GM19238 (cell line): ENCODE measurements around the gene INPP5F.

Experiments used
- DNase-seq: peaks from one replicate; pipeline ENCODE4 v3.0.0; 2011; ENCODE audit warnings: low spot score; ENCODE audit not compliant: insufficient read length

The INPP5F gene

GRCh38 chr10:119817991-119818888 lies 92.4 kb downstream of the INPP5F start:
- no peak for DNase-seq

GRCh38 chr10:119818889-119819270 lies 93.0 kb downstream of the INPP5F start:
- no peak for DNase-seq

DNA sequence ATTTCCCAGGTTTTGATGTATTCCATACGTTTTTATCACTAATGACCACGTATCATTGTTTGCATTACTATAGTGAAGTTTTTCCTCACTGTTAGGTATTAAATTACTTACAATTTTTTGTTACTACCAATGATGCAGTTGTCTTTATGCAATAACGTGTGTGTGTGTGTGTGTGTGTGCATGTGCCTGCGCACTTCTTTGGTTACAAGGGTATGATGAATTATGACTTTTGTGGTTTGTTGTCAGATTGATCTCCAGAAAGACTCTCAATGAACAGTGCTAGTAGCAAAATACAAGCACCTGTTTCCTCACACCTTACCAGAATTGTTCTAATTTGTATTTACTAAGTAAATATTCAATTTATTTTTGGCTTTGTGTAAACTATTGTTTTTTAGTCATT lies 95.3 kb downstream of the INPP5F start:
- no peak for DNase-seq

DNA sequence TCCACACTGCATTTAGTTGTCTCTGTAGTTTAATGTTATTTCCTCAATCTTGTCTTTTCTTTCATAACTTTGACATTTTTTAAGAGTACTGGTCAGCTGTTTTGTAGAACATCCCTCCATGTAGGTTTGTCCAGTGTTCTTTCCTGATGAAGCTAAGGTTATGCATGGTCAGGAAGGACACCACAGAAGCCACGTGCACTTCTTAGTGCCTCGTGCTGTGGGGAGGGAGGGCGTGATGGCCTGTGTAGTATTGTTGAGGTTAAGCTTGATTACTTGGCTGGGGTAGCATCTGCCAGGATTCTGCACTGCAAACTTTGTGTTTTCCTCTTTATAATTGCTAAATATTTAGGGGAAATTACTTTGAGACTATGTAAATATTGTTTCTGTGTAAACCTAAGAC lies 98.4 kb downstream of the INPP5F start:
- no peak for DNase-seq

DNA sequence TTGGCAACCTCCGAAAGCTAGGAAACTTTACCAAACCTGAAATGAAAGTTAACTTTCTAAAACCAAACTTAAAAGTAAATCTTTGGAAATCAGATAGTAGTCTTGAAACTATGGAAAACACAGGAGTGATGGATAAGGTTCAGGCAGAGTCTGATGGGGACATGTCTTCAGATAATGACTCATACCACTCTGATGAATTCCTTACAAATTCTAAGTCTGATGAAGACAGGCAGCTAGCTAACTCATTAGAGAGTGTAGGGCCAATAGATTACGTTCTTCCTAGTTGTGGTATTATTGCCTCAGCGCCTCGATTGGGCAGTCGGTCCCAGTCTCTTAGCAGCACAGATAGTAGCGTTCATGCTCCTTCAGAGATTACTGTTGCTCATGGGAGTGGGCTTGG lies 100.9 kb downstream of the INPP5F start:
- DNase-seq, result no peak

DNA sequence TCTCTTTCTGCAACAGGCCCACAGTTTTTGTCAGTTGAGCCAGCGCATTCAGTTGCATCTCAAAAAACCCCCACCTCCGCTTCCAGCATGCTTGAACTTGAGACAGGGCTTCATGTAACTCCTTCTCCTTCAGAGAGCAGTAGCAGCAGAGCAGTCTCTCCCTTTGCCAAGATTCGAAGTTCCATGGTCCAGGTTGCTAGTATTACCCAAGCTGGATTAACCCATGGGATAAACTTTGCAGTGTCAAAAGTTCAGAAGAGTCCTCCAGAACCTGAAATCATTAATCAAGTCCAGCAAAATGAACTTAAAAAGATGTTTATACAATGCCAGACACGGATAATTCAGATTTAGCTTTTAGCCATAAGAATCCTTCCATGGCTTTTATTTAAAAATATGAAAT lies 101.6 kb downstream of the INPP5F start:
- no peak for DNase-seq

- no peak for DNase-seq
Observed at GRCh38 chr10:119829429-119829828, 103.6 kb downstream of the INPP5F start.

DNA sequence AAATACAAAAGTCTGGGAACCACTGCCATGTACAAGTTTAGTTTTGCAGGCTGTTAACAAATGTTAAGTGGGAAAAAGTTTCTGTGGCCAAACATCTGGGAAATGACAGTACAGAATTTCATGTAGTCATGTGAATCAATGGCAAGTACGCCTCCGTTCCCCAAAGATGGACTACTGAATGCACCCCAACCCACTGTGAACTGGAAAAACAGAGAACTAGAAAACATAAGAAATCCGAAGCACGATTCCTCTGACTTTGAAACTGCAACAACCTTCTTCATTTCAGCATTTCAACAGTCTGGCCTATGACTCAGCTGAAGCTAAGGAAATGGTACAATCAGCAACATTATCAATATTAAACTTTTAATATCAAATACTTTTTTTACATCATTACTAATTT lies 105.0 kb downstream of the INPP5F start:
- DNase-seq, result no peak

- DNase-seq, result no peak
Observed at GRCh38 chr10:119831656-119832055, 105.8 kb downstream of the INPP5F start.

- no peak for DNase-seq
Observed at GRCh38 chr10:119832951-119833350, 107.1 kb downstream of the INPP5F start.

- DNase-seq, result no peak
Observed at GRCh38 chr10:119834188-119834587, 108.3 kb downstream of the INPP5F start.

DNA sequence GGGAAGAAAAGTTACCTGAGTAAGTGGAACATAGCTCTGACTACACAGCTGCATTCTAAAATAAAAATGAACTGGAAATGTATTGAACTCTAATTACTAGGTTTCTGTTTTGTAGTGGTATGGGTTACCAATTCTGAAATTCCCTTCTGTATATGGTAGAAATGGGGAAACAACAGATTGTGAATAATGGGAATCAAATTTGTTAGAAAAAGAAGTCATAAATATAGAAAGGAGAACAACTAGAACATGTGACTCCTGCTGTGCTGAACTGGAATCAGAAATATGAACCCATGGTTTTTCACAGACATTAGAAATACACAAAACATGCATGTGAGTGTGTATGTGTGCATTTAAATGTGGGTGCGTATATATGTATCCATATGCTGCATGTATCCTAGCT lies 119.8 kb downstream of the INPP5F start:
- no peak for DNase-seq

DNA sequence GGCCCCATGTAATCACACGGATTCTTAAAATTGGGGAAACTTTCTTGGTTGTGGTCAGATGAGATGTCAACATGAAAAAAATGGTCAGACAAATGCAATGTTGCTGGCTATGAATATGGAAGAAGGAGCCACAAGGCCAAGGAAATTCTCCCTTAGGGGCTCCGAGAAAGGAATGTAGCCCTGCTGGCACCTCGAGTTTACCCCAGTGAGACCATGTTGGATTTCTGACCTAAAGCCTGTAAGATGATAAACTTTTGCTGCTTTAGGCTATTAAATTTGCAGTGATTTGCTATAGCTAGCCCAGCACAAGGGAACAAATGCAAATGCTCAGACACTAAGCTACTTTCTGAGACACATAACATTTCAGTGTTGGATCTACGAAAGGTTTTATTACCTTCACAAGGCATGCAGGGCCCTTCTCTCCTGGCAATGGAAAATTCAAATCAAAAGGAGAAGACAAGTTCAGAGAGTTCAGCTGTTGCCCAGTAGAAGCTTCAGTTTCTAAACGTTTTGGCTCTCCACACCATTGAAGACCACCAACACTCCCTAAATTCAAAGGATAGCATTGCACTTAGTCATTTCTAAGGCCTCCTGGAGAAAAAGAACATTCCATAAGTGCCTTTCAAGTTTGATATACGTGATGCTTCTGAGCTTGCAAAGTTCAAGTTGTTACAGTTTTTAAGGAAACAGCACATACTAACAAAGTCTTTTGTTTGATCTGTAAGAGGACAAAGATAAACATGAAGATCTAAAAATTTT lies 123.4 kb downstream of the INPP5F start:
- DNase-seq, result no peak

GRCh38 chr10:119849944-119850343 lies 124.1 kb downstream of the INPP5F start:
- no peak for DNase-seq

GRCh38 chr10:119852277-119852676 lies 126.4 kb downstream of the INPP5F start:
- no peak for DNase-seq

DNA sequence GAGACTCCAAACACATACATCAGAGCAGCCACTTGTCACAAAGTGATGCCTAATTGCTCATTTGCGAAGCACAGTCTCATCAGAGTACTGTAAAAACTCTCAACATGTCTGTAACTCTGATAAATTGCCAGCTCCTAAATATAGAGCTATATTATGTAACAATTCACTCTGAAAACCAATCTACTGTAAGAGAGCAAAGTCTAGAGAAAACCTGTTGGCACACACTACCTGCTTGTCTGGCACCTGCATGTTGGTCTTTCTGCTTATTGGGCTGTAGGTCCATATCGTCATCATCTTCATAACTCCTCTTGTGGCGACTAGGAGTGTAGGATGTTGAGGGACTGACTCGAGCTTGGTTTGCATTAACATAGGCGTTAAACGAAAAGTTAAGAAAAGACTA lies 127.0 kb downstream of the INPP5F start:
- DNase-seq, result no peak

DNA sequence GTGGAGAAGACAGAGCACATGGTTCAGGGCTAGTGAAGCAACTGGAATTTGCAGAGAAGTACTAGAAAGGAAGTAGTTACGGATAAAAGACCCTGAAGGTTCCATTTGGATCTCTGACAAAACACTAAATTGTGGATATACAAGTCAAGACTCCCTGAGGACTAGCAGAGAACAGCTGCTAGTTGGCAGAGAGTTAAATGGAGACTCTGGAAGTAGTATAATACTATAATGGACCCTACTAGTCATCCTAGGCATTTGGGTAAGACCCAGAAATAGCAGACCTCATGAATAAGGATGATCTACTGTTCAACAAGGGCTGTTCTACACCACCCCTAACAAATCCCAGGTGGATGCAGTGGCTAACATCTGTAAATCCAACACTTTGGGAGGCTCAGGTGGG lies 127.7 kb downstream of the INPP5F start:
- no peak for DNase-seq

- no peak for DNase-seq
Observed at GRCh38 chr10:119858063-119858462, 132.2 kb downstream of the INPP5F start.

- DNase-seq, result no peak
Observed at GRCh38 chr10:119859420-119860258, 133.8 kb downstream of the INPP5F start.

GRCh38 chr10:119860866-119861607 lies 135.2 kb downstream of the INPP5F start:
- DNase-seq, result no peak

DNA sequence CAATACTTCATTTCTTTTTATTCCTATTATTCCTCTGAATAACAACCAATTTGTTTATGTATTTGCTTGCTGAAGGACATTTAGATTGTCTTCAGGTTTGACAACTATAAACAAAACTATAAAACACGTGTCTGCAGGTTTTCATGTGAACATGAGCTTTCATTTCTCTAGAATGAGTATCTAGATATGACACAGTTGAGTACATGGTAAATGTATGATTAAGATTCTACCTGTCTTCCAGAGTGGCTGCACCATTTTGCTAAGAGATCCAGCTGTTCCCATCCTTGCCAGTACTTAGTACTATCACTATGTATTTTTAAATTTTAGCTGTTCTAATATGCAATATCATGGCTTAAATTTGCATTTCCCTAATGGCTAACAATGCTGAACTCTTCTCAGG lies 136.7 kb downstream of the INPP5F start:
- DNase-seq, result no peak
